Measurements from ENCODE around the gene DDX17. TPM values are rescaled to one million over a fixed set of nuclear protein-coding genes. Genes with fewer than 3 reads are reported as not detected.

Gene DDX17
- total RNA-seq, 1 experiment from 2014 or later, result 529 TPM

DNA sequence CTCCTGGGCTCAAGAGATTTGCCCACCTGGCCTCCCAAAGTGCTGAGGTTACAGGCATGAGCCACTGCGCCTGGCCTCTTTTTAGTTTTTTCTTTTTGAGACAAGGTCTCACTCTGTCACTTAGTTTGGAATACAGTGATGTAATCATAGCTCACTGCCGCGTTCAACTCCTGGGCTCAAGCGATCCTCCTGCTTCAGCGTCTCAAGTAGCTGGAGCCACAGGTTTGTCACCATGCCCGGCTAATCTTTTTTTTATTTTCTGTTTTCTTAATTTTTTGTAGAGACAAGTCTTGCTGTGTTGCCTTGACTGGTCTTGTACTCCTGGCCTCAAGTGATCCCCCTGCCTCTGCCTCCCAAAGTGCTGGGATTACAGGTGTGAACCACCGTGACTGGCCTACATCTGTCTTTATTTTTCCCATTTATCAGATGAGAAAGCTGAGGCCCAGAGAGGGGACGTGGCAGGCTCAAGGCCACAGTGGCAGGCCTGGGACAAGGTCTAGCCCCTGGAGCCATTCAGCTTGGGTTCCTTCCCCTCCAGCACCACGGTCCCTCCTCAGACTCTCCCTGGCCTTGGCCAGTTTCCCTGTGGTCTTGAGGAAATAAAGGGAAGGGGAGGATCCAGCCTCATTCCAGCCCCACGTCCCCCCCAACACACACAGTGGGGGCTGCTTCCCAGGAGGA is 41.0 kb downstream of the DDX17 start:
- Mint-ChIP-seq H3K36me3 (ENCODE audit: insufficient read depth in 1 of 3, low read depth in 3 of 3) (no peaks in the 10 kb centered on the region), H3K4me1 (peaks cover 33 to 52% of the 10 kb centered on the region in 2 experiments), H3K4me3 (no peak overlapping the region), H3K27ac (no peak overlapping the region), H3K9me3 (no peaks in the 10 kb centered on the region), H3K27me3 (ENCODE audit: low read depth) (peaks cover 84% of the 10 kb centered on the region)
- Histone ChIP-seq H3K79me2 (ENCODE audit: insufficient read depth, low read length) (no peaks in the 10 kb centered on the region), H3K9ac (ENCODE audit: extremely low read depth, insufficient read length, low read length) (no peak overlapping the region), H3K27ac (ENCODE audit: insufficient read length, low read depth, low read length) (no peak overlapping the region), H4K5ac (ENCODE audit: insufficient read length, low read depth, low read length) (no peak overlapping the region), H4K8ac (replicated peaks; ENCODE audit: insufficient read length, low read depth, low read length) (no peak overlapping the region), H3K14ac (ENCODE audit: insufficient read depth, low read length) (no peak overlapping the region), H2AFZ (ENCODE audit: low read length) (no peak overlapping the region), H4K20me1 (ENCODE audit: control insufficient read depth, insufficient read depth, insufficient read length) (peaks cover 3% of the 10 kb centered on the region), H3K79me1 (ENCODE audit: insufficient read depth, low read depth, low read length, poor library complexity, severe bottlenecking) (no peaks in the 10 kb centered on the region), H3K56ac (ENCODE audit: insufficient read length, low read depth, low read length) (no peak overlapping the region), H4K91ac (ENCODE audit: insufficient read length, low read depth, low read length) (no peak overlapping the region), H3T11ph (ENCODE audit: low read length) (no peak overlapping the region), H2AK5ac (ENCODE audit: insufficient read length, low read length) (no peak overlapping the region), H3K4me1 (ENCODE audit: insufficient read depth, low read length) (no peaks in the 10 kb centered on the region; the same call in 1 of the 2 replicates), H3K4ac (ENCODE audit: low read depth, low read length) (no peak overlapping the region), H2BK120ac (ENCODE audit: low read depth, low read length, poor library complexity, severe bottlenecking) (no peak overlapping the region), H3K23ac (ENCODE audit: insufficient read length, low read depth, low read length) (no peak overlapping the region), H2BK12ac (ENCODE audit: insufficient read length, low read depth, low read length) (no peak overlapping the region), H3K23me2 (ENCODE audit: insufficient read length, low read depth, low read length, poor library complexity, severe bottlenecking) (peaks cover 9% of the 10 kb centered on the region), H2BK20ac (ENCODE audit: low read depth, low read length, poor library complexity, severe bottlenecking) (no peak overlapping the region), H2BK5ac (ENCODE audit: insufficient read length, low read length) (no peak overlapping the region), H3K27me3 (ENCODE audit: insufficient read depth, low read length) (peaks cover 2% of the 10 kb centered on the region; the same call in 1 of the 2 replicates), H3K9me3 (ENCODE audit: control insufficient read depth, low read depth, low read length) (no peaks in the 10 kb centered on the region), H2BK15ac (ENCODE audit: low read depth, low read length) (no peak overlapping the region), H3K4me2 (ENCODE audit: insufficient read depth, insufficient read length, low read length) (no peak overlapping the region), H3K18ac (ENCODE audit: insufficient read length, low read depth, low read length) (no peak overlapping the region)
- no peak for DNase-seq
- TF ChIP-seq, protein P1, sequence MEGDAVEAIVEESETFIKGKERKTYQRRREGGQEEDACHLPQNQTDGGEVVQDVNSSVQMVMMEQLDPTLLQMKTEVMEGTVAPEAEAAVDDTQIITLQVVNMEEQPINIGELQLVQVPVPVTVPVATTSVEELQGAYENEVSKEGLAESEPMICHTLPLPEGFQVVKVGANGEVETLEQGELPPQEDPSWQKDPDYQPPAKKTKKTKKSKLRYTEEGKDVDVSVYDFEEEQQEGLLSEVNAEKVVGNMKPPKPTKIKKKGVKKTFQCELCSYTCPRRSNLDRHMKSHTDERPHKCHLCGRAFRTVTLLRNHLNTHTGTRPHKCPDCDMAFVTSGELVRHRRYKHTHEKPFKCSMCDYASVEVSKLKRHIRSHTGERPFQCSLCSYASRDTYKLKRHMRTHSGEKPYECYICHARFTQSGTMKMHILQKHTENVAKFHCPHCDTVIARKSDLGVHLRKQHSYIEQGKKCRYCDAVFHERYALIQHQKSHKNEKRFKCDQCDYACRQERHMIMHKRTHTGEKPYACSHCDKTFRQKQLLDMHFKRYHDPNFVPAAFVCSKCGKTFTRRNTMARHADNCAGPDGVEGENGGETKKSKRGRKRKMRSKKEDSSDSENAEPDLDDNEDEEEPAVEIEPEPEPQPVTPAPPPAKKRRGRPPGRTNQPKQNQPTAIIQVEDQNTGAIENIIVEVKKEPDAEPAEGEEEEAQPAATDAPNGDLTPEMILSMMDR (conservative IDR thresholded peaks at IDR 0.05), result no peak
- no CpG with 5 or more reads among the region's 10 CpGs for WGBS (ENCODE audit: extremely low coverage, insufficient read length, low lambda C conversion rate)
